HG02852 (cell line): Measurements from ENCODE around the gene ZNF101.
"Not testable (repeated sequence)": the region's sequence is repeated elsewhere in the genome, so short reads cannot be mapped to it uniquely, and the experiment has no call there.

Experiments used
- ATAC-seq: cut with Tn5 transposase; IDR thresholded peaks from one replicate; pipeline ENCODE4 v1.9.1; 2021; ENCODE audit warnings: mild to moderate bottlenecking, moderate library complexity; ENCODE audit not compliant: unreplicated experiment

Gene ZNF101

GRCh38 chr19:19659646-19660245 is 8.9 kb upstream of the ZNF101 start:
- no peak for ATAC-seq

- ATAC-seq, result no peak
Observed at GRCh38 chr19:19661141-19661674, 7.4 kb upstream of the ZNF101 start.

- ATAC-seq, result peak; percentile 32
Observed at GRCh38 chr19:19661675-19662251, 6.9 kb upstream of the ZNF101 start.

GRCh38 chr19:19662344-19662743 is 6.3 kb upstream of the ZNF101 start:
- ATAC-seq, result no peak

GRCh38 chr19:19662871-19663255 is 5.8 kb upstream of the ZNF101 start:
- no peak for ATAC-seq

- peak; percentile 78 for ATAC-seq
Observed at GRCh38 chr19:19663256-19664120, 5.2 kb upstream of the ZNF101 start, which contains the start of gene ATP13A1. Gene ATP13A1, minus strand, starts transcription at chr19:19663676. Its CDS starts 10 bp downstream, at chr19:19663666.

GRCh38 chr19:19665420-19665948 is 3.2 kb upstream of the ZNF101 start:
- not testable (repeated sequence) for ATAC-seq

GRCh38 chr19:19670070-19670551 is 1.5 kb downstream of the ZNF101 start:
- ATAC-seq, result no peak

GRCh38 chr19:19672816-19673215 is 4.2 kb downstream of the ZNF101 start:
- no peak for ATAC-seq

- no peak for ATAC-seq
Observed at GRCh38 chr19:19674315-19674714, 5.7 kb downstream of the ZNF101 start.

- ATAC-seq, result no peak
Observed at GRCh38 chr19:19677579-19677978, 8.9 kb downstream of the ZNF101 start.

- no peak for ATAC-seq
Observed at GRCh38 chr19:19679176-19680073, 10.8 kb downstream of the ZNF101 start.

- not testable (repeated sequence) for ATAC-seq
Observed at GRCh38 chr19:19686119-19686518, 17.5 kb downstream of the ZNF101 start.

- no peak for ATAC-seq
Observed at GRCh38 chr19:19686580-19686979, 17.9 kb downstream of the ZNF101 start.

- no peak for ATAC-seq
Observed at GRCh38 chr19:19687090-19687489, 18.5 kb downstream of the ZNF101 start.

GRCh38 chr19:19689023-19689422 is 20.4 kb downstream of the ZNF101 start:
- ATAC-seq, result not testable (repeated sequence)

GRCh38 chr19:19691683-19692082 is 23.0 kb downstream of the ZNF101 start:
- no peak for ATAC-seq

- no peak for ATAC-seq
Observed at GRCh38 chr19:19696386-19696785, 27.7 kb downstream of the ZNF101 start.

GRCh38 chr19:19697589-19697988 is 28.9 kb downstream of the ZNF101 start:
- ATAC-seq, result no peak

GRCh38 chr19:19700493-19700892 is 31.9 kb downstream of the ZNF101 start:
- ATAC-seq, result not testable (repeated sequence)
